ENCODE measurements around the gene TUBA1C. TPM values are rescaled to one million over a fixed set of nuclear protein-coding genes. Genes with fewer than 3 reads are reported as not detected.

The TUBA1C gene
- total RNA-seq, 1 experiment from 2014 or later: 660 TPM

- no peak overlapping the region for H2BK5ac ChIP-seq (ENCODE audit: insufficient read length, low read length)
- no CpG with 5 or more reads among the region's 5 CpGs for WGBS (ENCODE audit: extremely low coverage, insufficient read length, low lambda C conversion rate)
- H3K9me3 ChIP-seq (ENCODE audit: control insufficient read depth, low read depth, low read length): no peaks in the 10 kb centered on the region
- no peak overlapping the region for H3K56ac ChIP-seq (ENCODE audit: insufficient read length, low read depth, low read length)
- Mint-ChIP-seq H3K4me3 (peak overlapping the region; percentile 70 to 91), H3K9me3 (no peaks in the 10 kb centered on the region), H3K4me1 (peaks cover 26 to 36% of the 10 kb centered on the region in 2 experiments), H3K27me3 (ENCODE audit: low read depth) (no peaks in the 10 kb centered on the region; the same call in 1 of the 2 replicates), H3K27ac (no peak overlapping the region), H3K36me3 (ENCODE audit: insufficient read depth in 1 of 3, low read depth in 3 of 3) (peaks cover 15 to 30% (median 23%) of the 10 kb centered on the region in 3 experiments; a peak in 6 of 7 replicates)
- H4K8ac ChIP-seq (replicated peaks; ENCODE audit: insufficient read length, low read depth, low read length): no peak overlapping the region
- H2BK20ac ChIP-seq (ENCODE audit: low read depth, low read length, poor library complexity, severe bottlenecking): no peak overlapping the region
- peaks cover 3% of the 10 kb centered on the region; the same call in 1 of the 2 replicates for H3K4me1 ChIP-seq (ENCODE audit: insufficient read depth, low read length)
- H3K14ac ChIP-seq (ENCODE audit: insufficient read depth, low read length): no peak overlapping the region
- H2BK120ac ChIP-seq (ENCODE audit: low read depth, low read length, poor library complexity, severe bottlenecking): no peak overlapping the region
- H2BK15ac ChIP-seq (ENCODE audit: low read depth, low read length): no peak overlapping the region
- H4K5ac ChIP-seq (ENCODE audit: insufficient read length, low read depth, low read length): no peak overlapping the region
- H2AK5ac ChIP-seq (ENCODE audit: insufficient read length, low read length): no peak overlapping the region
- no peak overlapping the region for H3K18ac ChIP-seq (ENCODE audit: insufficient read length, low read depth, low read length)
- no peak overlapping the region for H4K91ac ChIP-seq (ENCODE audit: insufficient read length, low read depth, low read length)
- DNase-seq: no peak
- H3K27ac ChIP-seq (ENCODE audit: insufficient read length, low read depth, low read length): no peak overlapping the region
- H3K79me2 ChIP-seq (ENCODE audit: insufficient read depth, low read length): peaks cover 25% of the 10 kb centered on the region; the same call in 1 of the 2 replicates
- H2AFZ ChIP-seq (ENCODE audit: low read length): no peak overlapping the region
- no peak for TF ChIP-seq CTCF (conservative IDR thresholded peaks at IDR 0.05)
- H3K27me3 ChIP-seq (ENCODE audit: insufficient read depth, low read length): no peaks in the 10 kb centered on the region
- H3K4ac ChIP-seq (ENCODE audit: low read depth, low read length): no peak overlapping the region
- peaks cover 8% of the 10 kb centered on the region for H3K23me2 ChIP-seq (ENCODE audit: insufficient read length, low read depth, low read length, poor library complexity, severe bottlenecking)
- H3K23ac ChIP-seq (ENCODE audit: insufficient read length, low read depth, low read length): no peak overlapping the region
- no peaks in the 10 kb centered on the region for H4K20me1 ChIP-seq (ENCODE audit: control insufficient read depth, insufficient read depth, insufficient read length)
- H3K9ac ChIP-seq (ENCODE audit: extremely low read depth, insufficient read length, low read length): no peak overlapping the region
- no peak overlapping the region for H3T11ph ChIP-seq (ENCODE audit: low read length)
- H2BK12ac ChIP-seq (ENCODE audit: insufficient read length, low read depth, low read length): no peak overlapping the region
- no peak overlapping the region for H3K4me2 ChIP-seq (ENCODE audit: insufficient read depth, insufficient read length, low read length)
- peaks cover 7% of the 10 kb centered on the region for H3K79me1 ChIP-seq (ENCODE audit: insufficient read depth, low read depth, low read length, poor library complexity, severe bottlenecking)
Observed at GRCh38 chr12:49263400-49263763, 1.5 kb upstream of the TUBA1C start.

Data from H9 (cell line).